GM10266 (cell line): ENCODE data around the gene ALDH1B1.

Experiments used
- DNase-seq: peaks from one replicate; pipeline ENCODE4 v3.0.0; 2012; ENCODE audit errors: extremely low spot score
- TF ChIP-seq, protein P1 (sequence below): IDR thresholded peaks from 2 replicates; pipeline ENCODE4 v1.5.1; 2012; ENCODE audit warnings: mild to moderate bottlenecking, low read depth; ENCODE audit not compliant: control insufficient read depth, insufficient read depth; ENCODE audit errors: missing control alignments

Gene ALDH1B1

DNA sequence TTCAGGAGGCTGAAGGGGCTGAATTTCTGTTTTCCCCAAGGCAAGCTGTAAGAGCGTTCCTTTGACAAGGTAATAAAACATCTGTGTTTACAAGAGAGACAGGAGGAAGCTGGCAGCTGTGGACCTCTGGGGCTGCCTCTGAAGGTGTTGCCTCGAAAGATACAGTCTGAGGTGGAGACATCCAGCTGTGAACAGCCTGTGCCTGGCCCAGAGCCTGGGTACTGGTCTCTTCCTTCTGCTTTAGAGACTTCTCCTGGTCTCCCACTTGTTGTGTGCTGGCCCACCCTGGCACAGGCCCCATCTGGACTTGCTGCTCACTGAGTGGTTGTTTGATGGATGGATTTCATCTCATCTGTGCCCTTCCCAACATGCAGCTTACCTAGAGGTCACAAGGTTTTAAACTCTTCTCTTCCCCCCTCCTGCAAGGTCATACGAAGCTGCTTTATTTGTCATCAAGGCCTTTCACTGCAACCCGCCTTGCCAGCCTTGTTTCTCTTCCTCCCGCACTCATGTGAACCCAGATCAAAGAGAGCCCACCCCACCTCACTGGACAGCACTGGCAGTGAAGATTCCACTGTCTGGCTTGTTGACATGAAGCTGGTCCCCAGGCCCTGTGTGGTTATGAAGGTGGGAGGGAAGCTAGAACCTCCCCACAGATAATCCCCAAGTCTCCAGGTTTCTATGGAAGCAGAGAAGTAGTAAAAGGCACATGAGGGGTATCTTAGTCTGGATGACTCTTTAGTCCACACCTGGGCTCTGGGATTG is 35.0 kb upstream of the ALDH1B1 start:
- TF ChIP-seq, protein P1, sequence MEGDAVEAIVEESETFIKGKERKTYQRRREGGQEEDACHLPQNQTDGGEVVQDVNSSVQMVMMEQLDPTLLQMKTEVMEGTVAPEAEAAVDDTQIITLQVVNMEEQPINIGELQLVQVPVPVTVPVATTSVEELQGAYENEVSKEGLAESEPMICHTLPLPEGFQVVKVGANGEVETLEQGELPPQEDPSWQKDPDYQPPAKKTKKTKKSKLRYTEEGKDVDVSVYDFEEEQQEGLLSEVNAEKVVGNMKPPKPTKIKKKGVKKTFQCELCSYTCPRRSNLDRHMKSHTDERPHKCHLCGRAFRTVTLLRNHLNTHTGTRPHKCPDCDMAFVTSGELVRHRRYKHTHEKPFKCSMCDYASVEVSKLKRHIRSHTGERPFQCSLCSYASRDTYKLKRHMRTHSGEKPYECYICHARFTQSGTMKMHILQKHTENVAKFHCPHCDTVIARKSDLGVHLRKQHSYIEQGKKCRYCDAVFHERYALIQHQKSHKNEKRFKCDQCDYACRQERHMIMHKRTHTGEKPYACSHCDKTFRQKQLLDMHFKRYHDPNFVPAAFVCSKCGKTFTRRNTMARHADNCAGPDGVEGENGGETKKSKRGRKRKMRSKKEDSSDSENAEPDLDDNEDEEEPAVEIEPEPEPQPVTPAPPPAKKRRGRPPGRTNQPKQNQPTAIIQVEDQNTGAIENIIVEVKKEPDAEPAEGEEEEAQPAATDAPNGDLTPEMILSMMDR: no peak
- no peak for DNase-seq

DNA sequence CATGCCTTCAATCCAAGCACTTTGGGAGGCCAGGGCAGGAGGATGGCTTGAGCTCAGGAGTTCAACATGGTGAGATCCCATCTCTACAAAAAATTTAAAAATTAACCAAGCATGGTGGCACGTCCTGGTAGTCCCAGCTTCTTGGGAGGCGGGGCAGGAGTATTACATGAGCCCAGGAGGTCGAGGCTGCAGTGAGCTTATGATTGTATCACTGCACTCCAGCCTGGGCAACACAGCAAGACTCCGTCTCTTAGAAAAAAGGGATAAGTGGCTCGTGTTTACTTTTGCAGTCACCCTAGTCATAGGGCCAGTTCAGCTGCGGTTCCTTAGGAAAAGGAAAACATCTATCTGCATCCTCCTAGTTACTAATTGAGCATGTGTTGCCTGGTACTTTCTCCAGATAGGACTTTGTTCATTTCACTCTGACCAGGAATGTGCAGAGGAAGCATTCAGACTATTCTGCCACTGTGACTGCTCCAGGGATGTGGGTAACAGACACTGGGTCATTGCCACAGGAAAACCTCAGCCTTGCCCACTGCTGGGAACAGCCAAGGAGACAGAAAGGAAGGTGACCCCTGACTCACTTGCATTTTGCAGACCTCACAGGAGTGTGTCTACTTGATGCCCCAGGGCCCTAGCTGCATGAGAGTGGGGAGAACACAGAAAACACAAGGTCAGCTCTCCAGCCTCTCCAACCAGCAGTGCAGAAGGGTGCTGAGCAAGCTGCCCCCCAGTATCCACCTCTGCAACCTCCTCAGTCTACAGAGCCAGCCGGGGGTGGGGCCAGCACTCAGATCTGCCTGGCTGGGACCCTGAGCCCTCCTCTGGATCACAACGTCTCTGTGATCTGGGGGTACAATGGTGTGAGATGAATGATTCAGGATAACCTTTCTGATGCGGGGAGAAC is 33.9 kb upstream of the ALDH1B1 start:
- TF ChIP-seq, protein P1: no peak
- no peak for DNase-seq

DNA sequence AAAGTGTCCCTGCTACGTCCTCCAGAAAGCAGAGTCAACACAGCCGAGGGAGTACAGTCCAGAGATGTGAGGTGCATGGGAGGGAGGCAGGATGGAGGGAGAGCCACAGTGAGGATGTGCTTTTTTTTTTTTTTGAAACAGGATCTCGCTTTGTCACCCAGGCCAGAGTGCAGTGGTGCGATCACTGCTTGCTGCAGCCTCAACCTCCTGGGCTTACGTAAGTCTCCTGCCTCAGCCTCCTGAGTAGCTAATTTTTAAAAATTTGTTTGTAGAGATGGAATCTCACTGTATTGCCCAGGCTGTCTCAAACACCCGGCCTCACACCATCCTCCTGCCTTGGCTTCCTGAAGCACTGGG is 33.2 kb upstream of the ALDH1B1 start:
- TF ChIP-seq, protein P1: no peak
- DNase-seq: no peak

DNA sequence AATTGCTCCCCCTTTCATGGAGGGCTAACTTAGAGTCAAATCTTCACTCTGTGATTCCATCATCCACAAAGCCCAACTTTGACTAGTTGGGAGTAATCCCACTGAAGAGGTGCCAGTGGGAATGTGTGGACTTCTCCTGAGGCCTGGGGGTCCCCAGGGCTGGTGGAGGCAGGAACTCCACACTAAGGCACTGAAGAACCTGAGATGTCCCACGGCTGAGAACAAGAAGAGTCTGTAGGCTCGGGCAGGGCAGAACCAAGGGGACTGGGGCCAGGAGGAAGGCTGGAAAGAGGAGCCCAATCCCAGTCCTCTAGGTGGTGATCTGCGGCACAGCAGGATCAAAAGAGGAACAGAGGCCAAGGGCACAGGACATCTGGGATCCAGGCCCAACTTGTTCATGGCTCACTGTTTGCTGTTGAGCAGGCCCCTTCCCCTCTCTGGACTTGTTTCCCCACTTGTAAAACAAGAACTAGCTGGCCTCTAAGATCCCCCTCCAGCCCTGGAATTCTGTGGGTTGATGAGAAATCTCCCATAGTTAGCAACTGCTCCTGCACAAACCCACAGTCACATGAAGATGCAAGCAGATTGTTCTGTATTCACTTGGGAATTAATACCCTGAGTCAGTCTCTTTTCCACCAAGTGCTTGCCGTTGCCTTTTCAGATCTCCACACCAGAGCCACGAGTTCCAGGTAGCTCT is 32.7 kb upstream of the ALDH1B1 start:
- no peak for DNase-seq
- TF ChIP-seq, protein P1: no peak

DNA sequence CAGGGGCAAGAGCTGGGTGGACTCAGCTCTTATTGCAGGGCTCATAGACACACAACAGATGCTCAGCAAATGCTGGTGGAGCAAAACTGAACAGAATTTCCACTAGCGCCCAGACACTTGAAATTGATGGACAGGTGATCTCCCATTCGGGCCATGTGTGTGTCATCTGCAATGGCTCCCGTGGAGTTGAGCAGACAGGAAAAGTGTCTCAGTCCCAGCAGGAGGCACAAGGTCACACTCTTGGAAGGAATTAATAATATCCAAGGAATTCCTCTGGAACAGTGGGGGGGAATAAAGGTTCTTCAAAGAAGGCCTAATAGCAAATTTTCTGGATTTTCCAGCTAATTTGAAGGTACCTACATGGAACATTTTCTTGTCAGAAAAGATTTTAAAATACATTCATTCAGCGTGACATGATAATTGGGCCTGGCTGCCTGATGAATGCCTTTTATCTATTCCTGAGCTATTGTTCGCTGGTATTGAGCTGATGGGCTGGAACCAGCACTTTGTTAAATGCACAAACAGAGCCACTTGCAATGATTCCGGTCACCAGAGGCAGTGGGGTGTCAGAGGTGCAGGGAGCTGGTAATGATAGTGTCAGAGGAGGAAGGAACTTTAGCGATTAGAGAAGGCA is 31.5 kb upstream of the ALDH1B1 start:
- no peak for DNase-seq
- TF ChIP-seq, protein P1: no peak

DNA sequence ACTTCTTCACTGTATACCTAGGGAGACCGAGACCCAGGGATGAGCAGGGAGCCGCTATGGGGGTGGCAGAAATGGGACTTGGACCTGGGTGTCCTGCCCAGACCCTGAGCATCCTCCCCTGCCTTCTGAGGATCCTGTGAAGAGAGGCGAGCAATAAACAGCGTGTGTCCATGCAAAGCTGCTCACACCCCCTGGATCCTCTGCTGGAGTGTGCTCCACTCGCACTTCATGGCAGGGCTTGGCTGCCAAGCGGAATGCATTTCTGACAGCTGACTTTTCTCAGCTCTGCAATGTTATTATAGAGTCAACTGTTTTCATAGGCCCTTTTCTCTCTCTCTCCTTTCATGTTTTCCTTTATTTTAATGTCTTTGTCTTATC is 31.0 kb upstream of the ALDH1B1 start:
- DNase-seq: no peak
- TF ChIP-seq, protein P1: no peak
